GM18519 (cell line): ENCODE measurements around the gene TMC1.
"Not testable (repeated sequence)": the region's sequence is repeated elsewhere in the genome, so short reads cannot be mapped to it uniquely, and the experiment has no call there.

Experiments
- ATAC-seq: cut with Tn5 transposase; IDR thresholded peaks from one replicate; pipeline ENCODE4 v1.9.1; 2021; ENCODE audit warnings: mild to moderate bottlenecking, moderate library complexity; ENCODE audit not compliant: unreplicated experiment, low FRiP score

TMC1 gene

GRCh38 chr9:72734631-72735030 is 213.2 kb downstream of the TMC1 start:
- ATAC-seq: no peak

DNA sequence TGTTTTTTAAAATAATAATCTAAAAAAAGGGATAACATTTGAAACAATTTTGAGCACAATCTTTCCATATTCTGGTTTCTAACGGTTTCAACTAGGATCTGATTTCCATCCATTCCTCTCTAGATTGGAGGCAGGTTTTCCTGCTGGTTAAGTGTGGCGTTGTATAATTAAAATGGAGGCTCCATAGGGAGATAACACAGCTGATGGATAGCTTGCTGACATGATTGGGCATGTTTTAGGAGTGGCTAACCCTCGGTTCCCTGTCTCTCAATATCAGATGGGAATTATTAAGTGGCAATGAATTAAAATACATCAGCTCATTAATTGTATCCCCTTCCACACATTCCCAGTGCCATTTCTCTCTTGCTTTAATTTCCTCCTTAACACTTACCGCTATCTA is 222.4 kb downstream of the TMC1 start:
- no peak for ATAC-seq

- ATAC-seq: no peak
Observed at GRCh38 chr9:72749276-72749675, 227.9 kb downstream of the TMC1 start.

DNA sequence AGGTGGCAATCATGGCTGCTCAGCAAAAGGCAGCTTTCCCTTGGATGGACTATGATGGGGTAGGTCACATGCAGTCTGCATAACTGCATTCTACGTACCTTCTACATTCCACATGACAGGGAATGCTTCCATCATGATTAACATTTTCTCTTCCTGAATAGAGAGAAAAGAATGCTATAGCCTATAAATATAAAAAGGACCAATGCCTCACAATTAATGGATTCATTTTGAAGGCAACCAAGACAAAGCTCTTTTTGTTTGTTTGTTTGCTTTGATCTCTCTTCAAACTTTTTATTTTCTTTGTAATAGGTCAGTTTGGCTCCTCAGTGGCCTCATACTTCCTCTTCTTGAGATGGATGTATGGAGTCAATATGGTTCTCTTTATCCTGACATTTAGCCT is 230.1 kb downstream of the TMC1 start:
- no peak for ATAC-seq

DNA sequence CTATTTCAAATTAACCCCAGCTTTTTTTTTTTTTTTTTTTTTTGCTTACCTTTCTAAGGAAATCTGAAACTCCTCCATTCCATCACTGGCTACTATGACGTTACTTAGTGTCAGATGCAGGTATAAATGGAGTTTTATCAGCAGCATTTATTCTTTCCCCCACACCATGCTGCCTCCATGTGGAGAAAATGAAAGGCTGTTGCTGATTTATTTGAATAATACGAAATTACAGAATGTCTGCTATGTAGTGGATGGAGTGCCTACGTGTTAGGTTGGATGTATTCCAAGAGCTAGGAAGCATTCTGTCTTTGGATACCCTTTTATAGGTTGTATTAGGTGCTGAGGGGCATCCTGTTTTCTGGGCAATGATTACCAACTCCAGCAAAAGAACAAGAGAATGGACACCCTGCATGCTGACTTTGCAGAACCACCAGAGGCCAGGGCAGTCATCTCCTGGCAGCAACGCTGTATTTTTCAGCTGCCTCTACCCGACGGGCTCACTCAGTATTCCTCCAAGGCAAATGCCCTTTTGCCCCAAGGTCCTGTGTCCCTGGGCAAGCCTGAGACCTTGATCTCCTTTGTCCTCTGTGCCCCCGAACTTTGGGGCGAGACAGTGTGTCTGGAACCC is 232.0 kb downstream of the TMC1 start:
- ATAC-seq: no peak

GRCh38 chr9:72755836-72756235 is 234.4 kb downstream of the TMC1 start:
- ATAC-seq: no peak

DNA sequence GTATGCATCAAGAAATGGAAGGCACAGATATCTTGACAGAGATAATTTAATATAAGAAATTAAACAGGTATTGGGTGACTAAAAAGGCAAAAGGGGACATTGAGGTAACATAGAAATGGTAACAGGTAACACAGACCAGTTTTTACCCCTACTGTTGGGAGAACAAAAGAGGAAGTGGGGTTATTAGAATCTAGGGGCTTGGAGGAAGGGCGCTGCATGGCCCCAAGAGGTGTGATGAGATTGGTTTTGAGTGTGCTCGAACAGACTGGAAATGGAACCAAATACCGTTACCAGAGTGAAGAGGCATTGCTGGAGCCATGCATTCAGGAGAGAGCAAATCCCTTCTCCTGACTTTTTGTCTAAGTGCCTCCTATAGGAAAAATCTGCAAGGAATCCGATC is 237.5 kb downstream of the TMC1 start:
- no peak for ATAC-seq

GRCh38 chr9:72763022-72763421 is 241.6 kb downstream of the TMC1 start:
- no peak for ATAC-seq

GRCh38 chr9:72769546-72769945 is 248.1 kb downstream of the TMC1 start:
- ATAC-seq: no peak

DNA sequence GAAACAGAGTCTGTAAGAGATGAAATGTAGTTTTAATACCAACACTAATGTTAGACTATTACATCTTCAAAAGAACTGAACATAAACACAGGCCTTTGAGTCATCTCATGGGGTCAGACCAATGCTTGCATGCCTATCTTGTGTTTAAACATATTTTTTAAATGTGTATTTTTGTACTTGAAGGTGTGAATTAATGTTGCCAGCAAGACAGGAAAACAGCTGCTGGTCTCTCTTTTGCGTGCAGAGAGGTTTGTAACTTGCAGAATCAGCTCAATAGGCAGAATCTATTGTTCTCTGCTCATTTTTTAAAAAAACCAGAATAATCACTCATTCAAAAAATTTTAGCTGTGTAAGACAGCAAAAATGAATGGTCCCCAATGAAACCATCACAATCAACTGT is 251.3 kb downstream of the TMC1 start:
- ATAC-seq: no peak

DNA sequence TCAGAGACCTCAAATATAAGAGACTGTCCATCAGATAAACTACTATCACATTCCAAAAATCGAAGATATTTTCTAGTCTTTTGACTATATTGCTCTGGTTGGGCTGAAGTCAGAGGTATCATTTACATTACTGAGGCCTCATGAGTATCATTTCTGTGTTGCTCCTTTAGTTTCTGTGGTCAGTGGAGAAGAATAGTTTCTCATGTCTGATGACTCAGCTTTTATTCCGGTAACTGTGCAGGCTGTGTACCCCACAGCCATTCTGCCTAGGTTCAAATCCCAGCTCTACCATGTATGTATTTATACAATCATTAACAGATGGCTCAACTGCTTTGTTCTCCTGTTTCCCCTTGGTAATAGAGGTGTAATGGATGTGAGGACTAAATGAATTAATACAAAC is 252.2 kb downstream of the TMC1 start:
- no peak for ATAC-seq

DNA sequence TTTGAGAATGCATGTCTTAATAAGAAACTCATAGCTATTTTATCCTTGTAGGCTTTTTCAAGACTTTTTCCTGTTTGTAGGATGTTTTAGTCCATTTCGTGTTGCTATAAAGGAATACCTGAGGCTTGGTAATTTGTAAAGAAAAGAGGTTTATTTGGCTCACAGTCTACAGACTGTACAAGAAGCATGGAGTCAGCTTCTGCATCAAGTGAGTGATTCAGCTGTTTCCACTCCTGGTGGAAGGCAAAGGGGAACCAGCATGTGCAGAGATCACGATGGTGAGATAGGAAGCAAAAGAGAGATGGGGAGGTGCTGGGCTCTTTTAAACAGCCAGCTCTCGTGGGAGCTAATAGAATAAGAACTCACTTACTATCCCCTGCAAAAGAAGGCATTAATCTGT is 254.2 kb downstream of the TMC1 start:
- no peak for ATAC-seq

DNA sequence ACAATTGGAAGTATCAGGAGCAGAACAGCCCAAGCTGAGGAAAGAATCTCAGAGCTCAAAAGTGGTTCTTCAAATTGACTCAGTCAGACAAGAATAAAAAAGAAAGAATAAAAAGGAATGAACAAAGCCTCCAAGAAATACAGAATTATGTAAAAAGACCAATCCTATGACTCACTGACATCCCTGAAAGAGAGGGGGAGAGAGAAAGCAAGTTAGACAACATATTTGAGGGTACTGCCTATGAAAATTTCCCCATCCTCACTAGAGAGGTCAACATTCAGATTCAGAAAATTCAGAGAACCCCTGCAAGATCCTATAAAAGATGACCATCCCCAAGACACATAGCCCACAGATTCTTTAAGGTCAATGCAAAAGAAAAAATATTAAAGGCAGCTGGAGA is 258.2 kb downstream of the TMC1 start:
- no peak for ATAC-seq

- no peak for ATAC-seq
Observed at GRCh38 chr9:72786948-72787347, 265.5 kb downstream of the TMC1 start.

DNA sequence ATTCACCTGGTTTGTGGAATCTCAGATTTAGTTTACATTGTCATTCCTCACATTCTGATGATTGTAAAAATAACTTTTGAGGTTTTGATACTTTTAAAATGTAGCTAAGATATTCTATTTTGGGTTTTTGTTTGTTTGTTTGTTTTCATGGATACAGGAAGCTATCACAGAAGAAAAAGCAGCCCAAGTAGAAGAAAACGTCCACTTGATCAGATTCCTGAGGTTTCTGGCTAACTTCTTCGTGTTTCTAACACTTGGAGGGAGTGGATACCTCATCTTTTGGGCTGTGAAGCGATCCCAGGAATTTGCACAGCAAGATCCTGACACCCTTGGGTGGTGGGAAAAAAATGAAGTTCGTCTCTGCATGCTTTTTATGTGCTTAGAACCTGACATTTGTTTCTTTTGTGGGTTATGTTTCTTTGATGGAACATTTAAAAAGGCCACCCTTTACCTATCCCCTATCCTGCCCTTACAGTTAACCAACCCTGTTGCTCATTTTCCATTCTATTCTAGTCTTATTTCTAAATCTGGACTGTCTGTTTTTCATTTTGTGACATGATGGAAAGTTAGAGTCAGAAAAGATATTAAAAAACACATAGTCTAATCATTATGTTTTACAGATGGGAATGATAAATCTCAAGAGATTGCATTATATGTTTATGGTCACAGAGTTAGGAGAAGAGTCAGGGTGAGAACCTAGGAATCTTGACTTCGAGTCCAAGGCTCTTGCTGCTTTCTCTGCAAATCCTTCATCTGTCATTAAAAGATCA is 267.7 kb downstream of the TMC1 start:
- ATAC-seq: no peak

GRCh38 chr9:72789885-72790284 is 268.5 kb downstream of the TMC1 start:
- ATAC-seq: no peak

DNA sequence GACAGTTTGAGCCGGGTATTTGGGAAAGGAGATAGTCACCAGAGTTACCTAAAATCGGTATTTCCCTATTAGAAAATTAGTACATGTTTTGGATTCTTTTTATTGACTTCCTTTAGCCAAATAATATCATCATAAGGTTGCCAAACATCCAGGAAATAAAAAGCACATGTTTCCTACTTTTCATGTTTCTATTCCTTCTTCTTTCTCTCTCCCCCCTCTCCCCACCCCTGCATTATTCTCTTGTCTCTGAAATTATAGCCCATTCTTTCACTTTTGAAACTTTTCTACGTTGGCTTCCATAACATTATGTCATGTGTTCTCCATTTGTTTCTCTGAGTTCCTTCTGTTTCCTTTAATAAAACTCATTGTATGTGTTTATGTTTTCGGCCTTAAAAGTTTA is 269.6 kb downstream of the TMC1 start:
- no peak for ATAC-seq

- ATAC-seq: no peak
Observed at GRCh38 chr9:72791436-72791835, 270.0 kb downstream of the TMC1 start.

GRCh38 chr9:72794946-72795345 is 273.5 kb downstream of the TMC1 start:
- no peak for ATAC-seq

GRCh38 chr9:72800328-72800994 is 279.1 kb downstream of the TMC1 start:
- no peak for ATAC-seq

DNA sequence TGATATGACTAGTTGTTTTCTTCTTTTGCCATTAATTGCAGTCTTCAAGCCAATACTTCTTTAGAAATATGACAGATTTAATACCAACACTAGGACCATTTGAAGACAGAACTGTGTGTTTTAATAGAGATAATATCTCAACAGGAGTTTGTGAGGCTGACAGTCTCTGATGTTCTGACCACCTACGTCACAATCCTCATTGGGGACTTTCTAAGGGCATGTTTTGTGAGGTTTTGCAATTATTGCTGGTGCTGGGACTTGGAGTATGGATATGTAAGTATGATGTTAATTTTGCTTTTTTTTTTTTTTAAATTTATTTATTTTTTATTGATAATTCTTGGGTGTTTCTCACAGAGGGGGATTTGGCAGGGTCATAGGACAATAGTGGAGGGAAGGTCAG is 283.8 kb downstream of the TMC1 start:
- no peak for ATAC-seq

GRCh38 chr9:72806313-72806809 is 285.0 kb downstream of the TMC1 start:
- not testable (repeated sequence) for ATAC-seq
